ENCODE measurements around the gene PCNT.

The PCNT gene

GRCh38 chr21:46388896-46389295 lies 64.9 kb downstream of the PCNT start:
- Histone ChIP-seq H3K36me3 (ENCODE audit: control insufficient read depth in 2 of 2, insufficient read depth in 1 of 2, low read length in 2 of 2) (peaks cover 0 to 88% of the 10 kb centered on the region in 2 experiments; a peak in 2 of 3 replicates), H3K4me3 (ENCODE audit: low read depth, low read length) (no peak overlapping the region), H3K9me3 (ENCODE audit: control insufficient read depth, insufficient read depth, low read depth, low read length) (no peaks in the 10 kb centered on the region), H3K27ac (ENCODE audit: extremely low read depth, low read depth, low read length) (no peak overlapping the region), H3K4me1 (ENCODE audit: control insufficient read depth, insufficient read depth, low read length) (no peaks in the 10 kb centered on the region)
- no peak for TF ChIP-seq MYNN (tag by site-specific recombination; IDR thresholded peaks at IDR 0.05; ENCODE audit: borderline replicate concordance)
- CTCF ChIA-PET = no interaction called here
- POLR2A ChIA-PET = no interaction called here

- H3K4me1 ChIP-seq (ENCODE audit: control insufficient read depth, insufficient read depth, low read length) = no peaks in the 10 kb centered on the region
- no peaks in the 10 kb centered on the region for H3K9me3 ChIP-seq (ENCODE audit: control insufficient read depth, insufficient read depth, low read depth, low read length)
- H3K4me3 ChIP-seq (ENCODE audit: low read depth, low read length) = no peak overlapping the region
- POLR2A ChIA-PET = no interaction called here
- CTCF ChIA-PET = interaction anchor here (1.1 to 1.3 kb wide), 2 partner anchors 11 to 44 kb away, joined by 3 read pairs; no protein-coding TSS in a partner anchor
- no peak overlapping the region for H3K27ac ChIP-seq (ENCODE audit: extremely low read depth, low read depth, low read length)
- peaks cover 0 to 84% of the 10 kb centered on the region in 2 experiments; a peak in 2 of 3 replicates for H3K36me3 ChIP-seq (ENCODE audit: control insufficient read depth in 2 of 2, insufficient read depth in 1 of 2, low read length in 2 of 2)
- no peak for TF ChIP-seq HOXA7 (CRISPR knock-in tag; IDR thresholded peaks at IDR 0.05; ENCODE audit: borderline replicate concordance)
- TF ChIP-seq GLIS1 (tag by site-specific recombination; IDR thresholded peaks at IDR 0.05) = no peak
- TF ChIP-seq ZNF596 (tag by site-specific recombination; IDR thresholded peaks at IDR 0.05) = no peak
- no peak for TF ChIP-seq GLI2 (tag by site-specific recombination; IDR thresholded peaks at IDR 0.05; ENCODE audit: borderline replicate concordance, low read depth)
- no peak for TF ChIP-seq ZNF266 (tag by site-specific recombination; IDR thresholded peaks at IDR 0.05; ENCODE audit: low read depth)
- TF ChIP-seq ZNF24 (tag by site-specific recombination; IDR thresholded peaks at IDR 0.05) = no peak
- TF ChIP-seq ZBTB17 (tag by site-specific recombination; IDR thresholded peaks at IDR 0.05) = no peak
- no peak for TF ChIP-seq HOXD13 (CRISPR knock-in tag; IDR thresholded peaks at IDR 0.05; ENCODE audit: borderline replicate concordance)
- no peak for TF ChIP-seq ZNF654 (tag by site-specific recombination; IDR thresholded peaks at IDR 0.05; ENCODE audit: low read depth)
- TF ChIP-seq ZNF19 (tag by site-specific recombination; IDR thresholded peaks at IDR 0.05; ENCODE audit: low read depth) = no peak
- TF ChIP-seq ZNF514 (tag by site-specific recombination; IDR thresholded peaks at IDR 0.05) = no peak
- no peak for TF ChIP-seq KLF10 (tag by site-specific recombination; IDR thresholded peaks at IDR 0.05)
Observed at GRCh38 chr21:46390603-46391545, 66.9 kb downstream of the PCNT start.

GRCh38 chr21:46391773-46392172 lies 67.8 kb downstream of the PCNT start:
- no peak overlapping the region for H3K4me3 ChIP-seq (ENCODE audit: low read depth, low read length)
- H3K27ac ChIP-seq (ENCODE audit: extremely low read depth, low read depth, low read length) = no peak overlapping the region
- H3K9me3 ChIP-seq (ENCODE audit: control insufficient read depth, insufficient read depth, low read depth, low read length) = no peaks in the 10 kb centered on the region
- TF ChIP-seq ZBTB11 (tag by site-specific recombination; conservative IDR thresholded peaks at IDR 0.05; ENCODE audit: low read depth) (no peak), ZNF624 (tag by site-specific recombination; IDR thresholded peaks at IDR 0.05) (no peak), ZNF341 (tag by site-specific recombination; IDR thresholded peaks at IDR 0.05; ENCODE audit: low read depth) (no peak), HOXC10 (CRISPR knock-in tag; IDR thresholded peaks at IDR 0.05) (no peak), ZNF677 (tag by site-specific recombination; IDR thresholded peaks at IDR 0.05) (no peak), ZNF132 (tag by site-specific recombination; IDR thresholded peaks at IDR 0.05; ENCODE audit: borderline replicate concordance) (no peak), GLI2 (tag by site-specific recombination; IDR thresholded peaks at IDR 0.05; ENCODE audit: borderline replicate concordance, low read depth) (no peak)
- TF ChIP-seq, protein P1, sequence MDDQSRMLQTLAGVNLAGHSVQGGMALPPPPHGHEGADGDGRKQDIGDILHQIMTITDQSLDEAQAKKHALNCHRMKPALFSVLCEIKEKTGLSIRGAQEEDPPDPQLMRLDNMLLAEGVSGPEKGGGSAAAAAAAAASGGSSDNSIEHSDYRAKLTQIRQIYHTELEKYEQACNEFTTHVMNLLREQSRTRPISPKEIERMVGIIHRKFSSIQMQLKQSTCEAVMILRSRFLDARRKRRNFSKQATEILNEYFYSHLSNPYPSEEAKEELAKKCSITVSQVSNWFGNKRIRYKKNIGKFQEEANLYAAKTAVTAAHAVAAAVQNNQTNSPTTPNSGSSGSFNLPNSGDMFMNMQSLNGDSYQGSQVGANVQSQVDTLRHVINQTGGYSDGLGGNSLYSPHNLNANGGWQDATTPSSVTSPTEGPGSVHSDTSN (CRISPR knock-in tag; IDR thresholded peaks at IDR 0.05) = no peak
- H3K4me1 ChIP-seq (ENCODE audit: control insufficient read depth, insufficient read depth, low read length) = no peaks in the 10 kb centered on the region
- H3K36me3 ChIP-seq (ENCODE audit: control insufficient read depth in 2 of 2, insufficient read depth in 1 of 2, low read length in 2 of 2) = peaks cover 5 to 81% of the 10 kb centered on the region in 2 experiments
- CTCF ChIA-PET = interaction anchor here (1.1 to 1.3 kb wide), 2 partner anchors 10 to 45 kb away, joined by 3 read pairs; no protein-coding TSS in a partner anchor
- POLR2A ChIA-PET = no interaction called here

Measured in HEK293 (cell line).